Measurements from ENCODE around the gene YTHDF1.

- no peak for TF ChIP-seq CTCF (IDR thresholded peaks at IDR 0.05; ENCODE audit: control extremely low read depth in 1 of 3, insufficient read depth in 1 of 3, low read depth in 1 of 3, low read length in 3 of 3)
- TF ChIP-seq POLR2A (IDR thresholded peaks at IDR 0.05; ENCODE audit: control extremely low read depth in 1 of 2, low read depth in 2 of 2, low read length in 2 of 2) = no peak
- TF ChIP-seq CHD7 (IDR thresholded peaks at IDR 0.05; ENCODE audit: insufficient replicate concordance, low read length) = no peak
- no peak for TF ChIP-seq CHD1 (IDR thresholded peaks at IDR 0.05; ENCODE audit: low read depth, low read length)
- TF ChIP-seq SUZ12 (IDR thresholded peaks at IDR 0.05; ENCODE audit: low read length) = no peak
- no peak for TF ChIP-seq YY1 (IDR thresholded peaks at IDR 0.05; ENCODE audit: low read depth, low read length)
- TF ChIP-seq SP1 (IDR thresholded peaks at IDR 0.05; ENCODE audit: low read depth, low read length) = no peak
- no peak for TF ChIP-seq ASH2L (IDR thresholded peaks at IDR 0.05; ENCODE audit: low read length)
- TF ChIP-seq ZNF274 (IDR thresholded peaks at IDR 0.05; ENCODE audit: borderline replicate concordance, extremely low read depth, low read length) = no peak
- no peak for TF ChIP-seq CREB1 (IDR thresholded peaks at IDR 0.05)
- no peak for TF ChIP-seq MAX (IDR thresholded peaks at IDR 0.05)
- no peak for TF ChIP-seq NANOG (IDR thresholded peaks at IDR 0.05; ENCODE audit: insufficient read depth, low read depth, low read length, poor library complexity, severe bottlenecking)
- no peak for TF ChIP-seq EP300 (IDR thresholded peaks at IDR 0.05; ENCODE audit: borderline replicate concordance in 1 of 2, low read depth in 2 of 2, low read length in 2 of 2)
These were observed 55.2 kb downstream of the YTHDF1 start for GRCh38 chr20:63160641-63161175.

Data from H1 (cell line).